ENCODE measurements around the gene CDCA7L.

DNA sequence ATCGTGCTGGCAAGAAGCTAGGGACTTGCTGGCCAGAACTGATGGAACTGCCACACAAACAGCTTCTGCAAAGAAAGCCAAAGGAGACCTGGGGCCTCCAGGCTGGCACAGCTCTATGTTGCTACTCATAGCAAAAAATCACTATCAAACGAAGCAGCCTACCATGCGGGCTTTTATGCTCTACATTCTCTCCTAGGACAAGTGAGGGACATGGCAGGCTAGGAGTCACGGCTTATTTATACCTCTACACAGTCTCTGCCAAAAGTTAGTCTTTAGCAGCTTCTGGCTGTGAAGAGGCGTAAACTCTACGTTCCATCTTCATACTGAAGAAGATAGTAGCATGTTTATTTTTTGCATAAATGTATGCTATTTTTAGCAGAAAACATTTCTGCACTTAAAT is 35.4 kb downstream of the CDCA7L start:
- TF ChIP-seq CTCF (IDR thresholded peaks at IDR 0.05) (no peak), POLR2AphosphoS5 (IDR thresholded peaks at IDR 0.05) (no peak)
